Measurements from ENCODE around the gene TBC1D32. TPM values are rescaled to one million over a fixed set of nuclear protein-coding genes. Genes with fewer than 3 reads are reported as not detected.
"Not testable (repeated sequence)": the region's sequence is repeated elsewhere in the genome, so short reads cannot be mapped to it uniquely, and the experiment has no call there.

TBC1D32 gene
- total RNA-seq, 1 experiment from 2014 or later: 66.8 TPM

- not testable (repeated sequence) for H3K79me2 ChIP-seq (ENCODE audit: low read length); DNase-seq; H3K4me1 ChIP-seq (ENCODE audit: low read length); H2AFZ ChIP-seq (ENCODE audit: low read length); H3K9ac ChIP-seq (ENCODE audit: low read length); H4K20me1 ChIP-seq (ENCODE audit: insufficient read depth, low read depth, low read length); H3K4me2 ChIP-seq (ENCODE audit: low read depth, low read length, poor library complexity, severe bottlenecking); H3K36me3 ChIP-seq (ENCODE audit: insufficient read depth, low read length); H3K9me3 ChIP-seq (ENCODE audit: low read length); H3K9me2 ChIP-seq (replicated peaks; ENCODE audit: insufficient read depth, low read length); H3K4me3 ChIP-seq (ENCODE audit: low read length); H3K27ac ChIP-seq (ENCODE audit: low read length); H3K27me3 ChIP-seq (ENCODE audit: low read length)
Observed at GRCh38 chr6:121068749-121069148, 265.5 kb downstream of the TBC1D32 start.

- Histone ChIP-seq H2AFZ (ENCODE audit: low read length) (no peak overlapping the region), H3K79me2 (ENCODE audit: low read length) (no peaks in the 10 kb centered on the region), H3K9me2 (replicated peaks; ENCODE audit: insufficient read depth, low read length) (no peaks in the 10 kb centered on the region), H3K9me3 (ENCODE audit: low read length) (no peaks in the 10 kb centered on the region), H4K20me1 (ENCODE audit: insufficient read depth, low read depth, low read length) (no peaks in the 10 kb centered on the region), H3K9ac (ENCODE audit: low read length) (no peak overlapping the region), H3K27me3 (ENCODE audit: low read length) (no peaks in the 10 kb centered on the region), H3K4me1 (ENCODE audit: low read length) (no peaks in the 10 kb centered on the region), H3K4me3 (ENCODE audit: low read length) (no peak overlapping the region), H3K4me2 (ENCODE audit: low read depth, low read length, poor library complexity, severe bottlenecking) (no peak overlapping the region), H3K27ac (ENCODE audit: low read length) (no peak overlapping the region), H3K36me3 (ENCODE audit: insufficient read depth, low read length) (no peaks in the 10 kb centered on the region)
- no peak for DNase-seq
Observed at GRCh38 chr6:121067381-121067780, 266.9 kb downstream of the TBC1D32 start.

GRCh38 chr6:121064345-121064744 lies 269.9 kb downstream of the TBC1D32 start:
- no peaks in the 10 kb centered on the region for H3K4me1 ChIP-seq (ENCODE audit: low read length)
- no peak overlapping the region for H3K4me2 ChIP-seq (ENCODE audit: low read depth, low read length, poor library complexity, severe bottlenecking)
- H2AFZ ChIP-seq (ENCODE audit: low read length): no peak overlapping the region
- no peak for DNase-seq
- H3K27ac ChIP-seq (ENCODE audit: low read length): no peak overlapping the region
- H3K9me2 ChIP-seq (replicated peaks; ENCODE audit: insufficient read depth, low read length): no peaks in the 10 kb centered on the region
- no peaks in the 10 kb centered on the region for H3K27me3 ChIP-seq (ENCODE audit: low read length)
- H3K79me2 ChIP-seq (ENCODE audit: low read length): no peaks in the 10 kb centered on the region
- no peaks in the 10 kb centered on the region for H4K20me1 ChIP-seq (ENCODE audit: insufficient read depth, low read depth, low read length)
- H3K9me3 ChIP-seq (ENCODE audit: low read length): no peaks in the 10 kb centered on the region
- H3K9ac ChIP-seq (ENCODE audit: low read length): no peak overlapping the region
- no peaks in the 10 kb centered on the region for H3K36me3 ChIP-seq (ENCODE audit: insufficient read depth, low read length)
- H3K4me3 ChIP-seq (ENCODE audit: low read length): no peak overlapping the region

GRCh38 chr6:121055572-121056163 lies 278.6 kb downstream of the TBC1D32 start:
- no peak overlapping the region for H2AFZ ChIP-seq (ENCODE audit: low read length)
- H3K79me2 ChIP-seq (ENCODE audit: low read length): no peaks in the 10 kb centered on the region
- no peak overlapping the region for H3K27ac ChIP-seq (ENCODE audit: low read length)
- H3K9me2 ChIP-seq (replicated peaks; ENCODE audit: insufficient read depth, low read length): no peaks in the 10 kb centered on the region
- no peaks in the 10 kb centered on the region for H3K9me3 ChIP-seq (ENCODE audit: low read length)
- H3K36me3 ChIP-seq (ENCODE audit: insufficient read depth, low read length): no peaks in the 10 kb centered on the region
- no peaks in the 10 kb centered on the region for H4K20me1 ChIP-seq (ENCODE audit: insufficient read depth, low read depth, low read length)
- H3K4me3 ChIP-seq (ENCODE audit: low read length): no peak overlapping the region
- peak; percentile 80 for DNase-seq
- no peaks in the 10 kb centered on the region for H3K4me1 ChIP-seq (ENCODE audit: low read length)
- H3K27me3 ChIP-seq (ENCODE audit: low read length): no peaks in the 10 kb centered on the region
- no peak overlapping the region for H3K4me2 ChIP-seq (ENCODE audit: low read depth, low read length, poor library complexity, severe bottlenecking)
- H3K9ac ChIP-seq (ENCODE audit: low read length): no peak overlapping the region

GRCh38 chr6:121048593-121048992 lies 285.7 kb downstream of the TBC1D32 start:
- not testable (repeated sequence) for H3K9me3 ChIP-seq (ENCODE audit: low read length); H3K36me3 ChIP-seq (ENCODE audit: insufficient read depth, low read length); H2AFZ ChIP-seq (ENCODE audit: low read length); H3K27me3 ChIP-seq (ENCODE audit: low read length); H3K4me3 ChIP-seq (ENCODE audit: low read length); H3K9me2 ChIP-seq (replicated peaks; ENCODE audit: insufficient read depth, low read length); H3K4me2 ChIP-seq (ENCODE audit: low read depth, low read length, poor library complexity, severe bottlenecking); H4K20me1 ChIP-seq (ENCODE audit: insufficient read depth, low read depth, low read length); H3K4me1 ChIP-seq (ENCODE audit: low read length); DNase-seq; H3K9ac ChIP-seq (ENCODE audit: low read length); H3K27ac ChIP-seq (ENCODE audit: low read length); H3K79me2 ChIP-seq (ENCODE audit: low read length)

GRCh38 chr6:121044905-121045304 lies 289.4 kb downstream of the TBC1D32 start:
- not testable (repeated sequence) for H3K9ac ChIP-seq (ENCODE audit: low read length); H3K36me3 ChIP-seq (ENCODE audit: insufficient read depth, low read length); H3K4me3 ChIP-seq (ENCODE audit: low read length); H3K27ac ChIP-seq (ENCODE audit: low read length); H4K20me1 ChIP-seq (ENCODE audit: insufficient read depth, low read depth, low read length); H3K27me3 ChIP-seq (ENCODE audit: low read length); H3K9me2 ChIP-seq (replicated peaks; ENCODE audit: insufficient read depth, low read length); H3K9me3 ChIP-seq (ENCODE audit: low read length); H2AFZ ChIP-seq (ENCODE audit: low read length); H3K4me2 ChIP-seq (ENCODE audit: low read depth, low read length, poor library complexity, severe bottlenecking); H3K79me2 ChIP-seq (ENCODE audit: low read length); DNase-seq; H3K4me1 ChIP-seq (ENCODE audit: low read length)

- H3K9me2 ChIP-seq (replicated peaks; ENCODE audit: insufficient read depth, low read length); DNase-seq; H3K36me3 ChIP-seq (ENCODE audit: insufficient read depth, low read length); H4K20me1 ChIP-seq (ENCODE audit: insufficient read depth, low read depth, low read length); H2AFZ ChIP-seq (ENCODE audit: low read length); H3K79me2 ChIP-seq (ENCODE audit: low read length); H3K9ac ChIP-seq (ENCODE audit: low read length); H3K4me2 ChIP-seq (ENCODE audit: low read depth, low read length, poor library complexity, severe bottlenecking); H3K27me3 ChIP-seq (ENCODE audit: low read length); H3K4me1 ChIP-seq (ENCODE audit: low read length); H3K27ac ChIP-seq (ENCODE audit: low read length); H3K9me3 ChIP-seq (ENCODE audit: low read length); H3K4me3 ChIP-seq (ENCODE audit: low read length): not testable (repeated sequence)
Observed at GRCh38 chr6:121043706-121044105, 290.6 kb downstream of the TBC1D32 start.

- H3K9me2 ChIP-seq (replicated peaks; ENCODE audit: insufficient read depth, low read length); H3K9ac ChIP-seq (ENCODE audit: low read length); H3K27me3 ChIP-seq (ENCODE audit: low read length); H3K4me1 ChIP-seq (ENCODE audit: low read length); H3K27ac ChIP-seq (ENCODE audit: low read length); H3K79me2 ChIP-seq (ENCODE audit: low read length); H3K4me2 ChIP-seq (ENCODE audit: low read depth, low read length, poor library complexity, severe bottlenecking); H2AFZ ChIP-seq (ENCODE audit: low read length); H3K9me3 ChIP-seq (ENCODE audit: low read length); H4K20me1 ChIP-seq (ENCODE audit: insufficient read depth, low read depth, low read length); H3K4me3 ChIP-seq (ENCODE audit: low read length); DNase-seq; H3K36me3 ChIP-seq (ENCODE audit: insufficient read depth, low read length): not testable (repeated sequence)
Observed at GRCh38 chr6:121043211-121043610, 291.1 kb downstream of the TBC1D32 start.

GRCh38 chr6:121042766-121043165 lies 291.5 kb downstream of the TBC1D32 start:
- Histone ChIP-seq H3K36me3 (ENCODE audit: insufficient read depth, low read length) (no peaks in the 10 kb centered on the region), H3K79me2 (ENCODE audit: low read length) (no peaks in the 10 kb centered on the region), H3K9me2 (replicated peaks; ENCODE audit: insufficient read depth, low read length) (no peaks in the 10 kb centered on the region), H3K9ac (ENCODE audit: low read length) (no peak overlapping the region), H3K27me3 (ENCODE audit: low read length) (no peaks in the 10 kb centered on the region), H3K9me3 (ENCODE audit: low read length) (peaks cover 3% of the 10 kb centered on the region; the same call in 1 of the 2 replicates), H3K4me2 (ENCODE audit: low read depth, low read length, poor library complexity, severe bottlenecking) (no peak overlapping the region), H4K20me1 (ENCODE audit: insufficient read depth, low read depth, low read length) (no peaks in the 10 kb centered on the region), H2AFZ (ENCODE audit: low read length) (no peak overlapping the region), H3K4me1 (ENCODE audit: low read length) (no peaks in the 10 kb centered on the region), H3K4me3 (ENCODE audit: low read length) (no peak overlapping the region), H3K27ac (ENCODE audit: low read length) (no peak overlapping the region)
- DNase-seq: no peak
